HG02588 (cell line): ENCODE measurements around the gene PCSK4.

Source experiments
- ATAC-seq: cut with Tn5 transposase; IDR thresholded peaks from one replicate; pipeline ENCODE4 v1.9.1; 2021; ENCODE audit warnings: mild to moderate bottlenecking, moderate library complexity; ENCODE audit not compliant: unreplicated experiment

PCSK4 gene

GRCh38 chr19:1457031-1457739 lies 33.0 kb downstream of the PCSK4 start:
- no peak for ATAC-seq

- no peak for ATAC-seq
These were observed 33.8 kb downstream of the PCSK4 start for GRCh38 chr19:1456121-1456900.

GRCh38 chr19:1455336-1456120 lies 34.6 kb downstream of the PCSK4 start:
- no peak for ATAC-seq

GRCh38 chr19:1455002-1455335 lies 35.2 kb downstream of the PCSK4 start:
- no peak for ATAC-seq

GRCh38 chr19:1453525-1454364 lies 36.4 kb downstream of the PCSK4 start:
- no peak for ATAC-seq

- no peak for ATAC-seq
These were observed 37.2 kb downstream of the PCSK4 start for GRCh38 chr19:1452802-1453524.

GRCh38 chr19:1451916-1452801 lies 38.0 kb downstream of the PCSK4 start:
- ATAC-seq = no peak

GRCh38 chr19:1450735-1451731 lies 39.1 kb downstream of the PCSK4 start:
- ATAC-seq = no peak

GRCh38 chr19:1449467-1450442 lies 40.4 kb downstream of the PCSK4 start, which contains the start of gene APC2:
TSS of gene APC2 (plus strand) at chr19:1450121. CDS start at chr19:1453002, 2,881 bp downstream.
- no peak for ATAC-seq

- ATAC-seq = no peak
These were observed 42.2 kb downstream of the PCSK4 start for GRCh38 chr19:1447944-1448343.

- no peak for ATAC-seq
These were observed 42.6 kb downstream of the PCSK4 start for GRCh38 chr19:1447504-1447903.

GRCh38 chr19:1446713-1447481 lies 43.3 kb downstream of the PCSK4 start:
- no peak for ATAC-seq

GRCh38 chr19:1445932-1446712 lies 44.0 kb downstream of the PCSK4 start:
- ATAC-seq = no peak

- ATAC-seq = no peak
These were observed 44.8 kb downstream of the PCSK4 start for GRCh38 chr19:1445185-1445931.
